Measurements from ENCODE around the gene MRPL20.
A peak's percentile ranks its signal among the peaks of the same experiment; 100 is the strongest.

The MRPL20 gene

DNA sequence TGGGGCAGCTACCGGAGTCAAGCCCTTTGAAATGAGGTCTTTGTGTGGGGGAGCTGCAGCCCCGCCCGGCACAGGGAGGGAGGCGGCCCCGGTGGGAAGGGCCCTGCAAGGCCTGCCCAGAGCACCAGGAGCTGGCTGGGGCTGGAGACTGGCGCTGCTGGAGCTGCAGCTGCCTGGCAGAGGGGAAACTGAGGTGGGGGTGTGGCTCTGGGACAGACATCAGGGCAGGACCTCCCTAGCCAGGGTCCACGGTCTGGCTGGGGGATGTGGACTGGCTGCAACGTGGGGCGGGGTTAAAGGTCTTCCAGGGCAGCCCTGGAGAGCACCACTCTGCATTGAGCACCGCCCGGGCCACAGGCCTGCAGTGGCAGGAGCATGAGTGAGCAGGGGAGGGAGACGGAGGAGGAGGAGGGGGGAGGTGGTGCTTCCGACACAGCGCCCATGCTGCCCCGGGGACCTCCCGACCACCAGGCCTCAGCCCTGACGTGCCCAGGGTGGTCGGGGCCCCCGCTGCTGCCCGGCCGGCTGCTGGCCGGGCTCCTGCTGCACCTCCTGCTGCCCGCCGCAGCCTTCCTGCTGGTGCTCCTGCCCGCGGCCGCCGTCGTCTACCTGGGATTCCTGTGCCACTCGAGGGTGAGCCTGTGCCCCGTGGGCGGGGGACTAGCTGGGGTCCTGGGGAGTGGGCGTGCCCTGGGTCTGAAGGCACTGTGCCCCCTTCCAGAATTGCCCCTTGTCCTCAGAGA is 18.8 kb upstream of the MRPL20 start:
- TF ChIP-seq, protein P1, sequence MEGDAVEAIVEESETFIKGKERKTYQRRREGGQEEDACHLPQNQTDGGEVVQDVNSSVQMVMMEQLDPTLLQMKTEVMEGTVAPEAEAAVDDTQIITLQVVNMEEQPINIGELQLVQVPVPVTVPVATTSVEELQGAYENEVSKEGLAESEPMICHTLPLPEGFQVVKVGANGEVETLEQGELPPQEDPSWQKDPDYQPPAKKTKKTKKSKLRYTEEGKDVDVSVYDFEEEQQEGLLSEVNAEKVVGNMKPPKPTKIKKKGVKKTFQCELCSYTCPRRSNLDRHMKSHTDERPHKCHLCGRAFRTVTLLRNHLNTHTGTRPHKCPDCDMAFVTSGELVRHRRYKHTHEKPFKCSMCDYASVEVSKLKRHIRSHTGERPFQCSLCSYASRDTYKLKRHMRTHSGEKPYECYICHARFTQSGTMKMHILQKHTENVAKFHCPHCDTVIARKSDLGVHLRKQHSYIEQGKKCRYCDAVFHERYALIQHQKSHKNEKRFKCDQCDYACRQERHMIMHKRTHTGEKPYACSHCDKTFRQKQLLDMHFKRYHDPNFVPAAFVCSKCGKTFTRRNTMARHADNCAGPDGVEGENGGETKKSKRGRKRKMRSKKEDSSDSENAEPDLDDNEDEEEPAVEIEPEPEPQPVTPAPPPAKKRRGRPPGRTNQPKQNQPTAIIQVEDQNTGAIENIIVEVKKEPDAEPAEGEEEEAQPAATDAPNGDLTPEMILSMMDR (IDR thresholded peaks at IDR 0.05; ENCODE audit: low read depth, low read length): no peak
- TF ChIP-seq, protein P2, sequence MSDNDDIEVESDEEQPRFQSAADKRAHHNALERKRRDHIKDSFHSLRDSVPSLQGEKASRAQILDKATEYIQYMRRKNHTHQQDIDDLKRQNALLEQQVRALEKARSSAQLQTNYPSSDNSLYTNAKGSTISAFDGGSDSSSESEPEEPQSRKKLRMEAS (IDR thresholded peaks at IDR 0.05; ENCODE audit: low read depth, low read length): no peak
- TF ChIP-seq MYC (IDR thresholded peaks at IDR 0.05; ENCODE audit: low read depth, low read length) (no peak), POLR2A (IDR thresholded peaks at IDR 0.05; ENCODE audit: extremely low read depth, insufficient read length) (no peak)
- H3K4me3 ChIP-seq (ENCODE audit: low read depth, low read length): no peak overlapping the region
- DNase-seq (ENCODE audit: low read depth): no peak

DNA sequence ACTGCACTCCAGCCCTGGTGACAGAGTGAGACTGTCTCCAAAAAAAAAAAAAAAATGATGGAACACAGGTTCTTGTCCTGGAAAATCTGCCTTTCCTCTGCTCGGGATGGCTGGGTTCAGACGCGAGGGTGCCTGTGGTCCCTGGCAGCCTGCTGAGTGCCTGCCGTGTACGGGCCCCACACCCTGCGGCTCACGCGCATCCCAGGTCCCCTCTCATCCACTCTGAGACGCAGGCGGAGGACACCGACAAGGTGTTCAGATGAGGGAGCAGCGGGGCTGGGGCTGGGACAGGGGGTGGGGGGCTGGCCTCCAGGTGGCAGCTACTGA is 18.3 kb upstream of the MRPL20 start:
- DNase-seq (ENCODE audit: low read depth): no peak
- TF ChIP-seq, protein P1 (IDR thresholded peaks at IDR 0.05; ENCODE audit: low read depth, low read length): no peak

DNA sequence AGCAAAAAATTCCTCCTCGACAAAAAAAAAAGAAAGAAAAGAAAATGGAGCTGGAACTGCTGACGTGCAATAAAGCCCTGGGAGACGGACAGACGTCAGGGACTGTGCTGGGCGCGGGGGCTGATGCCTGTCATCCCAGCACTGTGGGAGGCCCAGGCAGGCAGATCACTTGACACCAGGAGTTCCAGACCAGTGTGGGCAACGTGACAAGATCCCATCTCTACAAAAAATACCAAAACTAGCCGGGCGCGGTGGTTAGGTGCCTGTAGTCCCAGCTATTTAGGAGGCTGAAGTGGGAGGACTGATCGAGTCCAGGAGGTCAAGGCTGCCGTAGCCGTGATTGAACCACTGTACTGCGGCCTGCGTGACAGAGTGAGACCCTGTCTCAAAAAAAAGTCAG is 17.6 kb upstream of the MRPL20 start:
- TF ChIP-seq, protein P2 (IDR thresholded peaks at IDR 0.05; ENCODE audit: low read depth, low read length): no peak
- TF ChIP-seq MYC (IDR thresholded peaks at IDR 0.05; ENCODE audit: low read depth, low read length) (no peak), POLR2A (IDR thresholded peaks at IDR 0.05; ENCODE audit: extremely low read depth, insufficient read length) (no peak)
- TF ChIP-seq, protein P1 (IDR thresholded peaks at IDR 0.05; ENCODE audit: low read depth, low read length): no peak
- no peak for DNase-seq (ENCODE audit: low read depth)
- no peak overlapping the region for H3K4me3 ChIP-seq (ENCODE audit: low read depth, low read length)

More for the DNA sequence above, 18.3 kb upstream of the MRPL20 start:
- H3K4me3 ChIP-seq (ENCODE audit: low read depth, low read length): no peak overlapping the region

DNA sequence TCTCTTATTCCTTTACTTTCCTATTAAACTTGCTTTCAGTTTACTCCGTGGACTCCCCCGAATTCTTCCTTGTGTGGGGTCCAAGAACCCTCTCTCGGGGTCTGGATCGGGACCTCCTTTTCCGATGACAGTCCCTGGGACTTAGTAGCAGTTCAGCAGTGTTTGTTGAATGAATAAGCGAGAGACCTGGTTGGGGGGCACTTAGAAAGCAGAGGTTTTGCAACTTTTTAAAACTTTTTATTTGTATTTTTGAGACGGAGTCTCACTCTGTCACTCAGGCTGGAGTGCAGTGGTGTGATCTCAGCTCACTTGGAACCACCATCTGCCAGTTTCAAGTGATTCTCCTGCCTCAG is 16.1 kb upstream of the MRPL20 start:
- no peak overlapping the region for H3K4me3 ChIP-seq (ENCODE audit: low read depth, low read length)
- TF ChIP-seq POLR2A (IDR thresholded peaks at IDR 0.05; ENCODE audit: extremely low read depth, insufficient read length): no peak
- TF ChIP-seq, protein P2 (IDR thresholded peaks at IDR 0.05; ENCODE audit: low read depth, low read length): no peak
- DNase-seq (ENCODE audit: low read depth): no peak

DNA sequence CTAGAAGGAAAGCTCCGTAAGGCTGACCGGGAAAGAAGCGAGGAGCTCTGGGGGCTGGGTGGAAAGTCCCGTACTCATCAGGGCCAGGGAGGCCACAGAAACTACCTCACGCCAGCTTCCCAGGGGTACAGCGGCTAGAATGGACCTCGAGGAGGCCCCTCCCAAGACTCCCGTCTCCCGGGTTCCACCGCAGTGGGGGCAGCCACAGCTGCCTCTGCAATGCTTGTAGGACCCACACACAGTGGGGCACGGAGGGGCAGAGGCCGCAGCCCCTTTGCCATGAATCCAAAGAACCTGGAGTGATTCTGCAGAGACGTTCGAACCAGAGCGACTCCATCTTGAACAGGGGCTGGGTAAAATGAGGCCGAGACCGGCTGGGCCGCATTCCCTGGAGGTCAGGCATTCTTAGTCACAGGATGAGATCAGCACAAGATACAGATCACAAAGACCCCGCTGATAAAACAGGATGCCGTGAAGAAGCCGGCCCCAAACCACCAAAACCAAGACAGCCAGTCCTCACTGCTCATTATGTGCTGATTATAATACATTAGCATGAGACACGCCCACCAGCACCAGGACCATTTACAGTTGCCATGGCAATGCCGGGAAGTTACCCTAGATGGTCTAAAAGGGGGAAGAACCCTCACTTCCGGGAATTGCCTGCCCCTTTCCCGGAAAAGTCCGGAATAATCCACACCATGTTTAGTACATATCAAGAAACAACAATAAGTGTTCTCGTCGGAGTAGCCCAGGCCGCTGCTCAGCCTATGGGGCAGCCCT is 15.6 kb upstream of the MRPL20 start:
- TF ChIP-seq, protein P1 (IDR thresholded peaks at IDR 0.05; ENCODE audit: low read depth, low read length): no peak
- TF ChIP-seq, protein P2 (IDR thresholded peaks at IDR 0.05; ENCODE audit: low read depth, low read length): no peak
- TF ChIP-seq MYC (IDR thresholded peaks at IDR 0.05; ENCODE audit: low read depth, low read length) (no peak), POLR2A (IDR thresholded peaks at IDR 0.05; ENCODE audit: extremely low read depth, insufficient read length) (no peak)
- DNase-seq (ENCODE audit: low read depth): peak; percentile 63
- no peak overlapping the region for H3K4me3 ChIP-seq (ENCODE audit: low read depth, low read length)

DNA sequence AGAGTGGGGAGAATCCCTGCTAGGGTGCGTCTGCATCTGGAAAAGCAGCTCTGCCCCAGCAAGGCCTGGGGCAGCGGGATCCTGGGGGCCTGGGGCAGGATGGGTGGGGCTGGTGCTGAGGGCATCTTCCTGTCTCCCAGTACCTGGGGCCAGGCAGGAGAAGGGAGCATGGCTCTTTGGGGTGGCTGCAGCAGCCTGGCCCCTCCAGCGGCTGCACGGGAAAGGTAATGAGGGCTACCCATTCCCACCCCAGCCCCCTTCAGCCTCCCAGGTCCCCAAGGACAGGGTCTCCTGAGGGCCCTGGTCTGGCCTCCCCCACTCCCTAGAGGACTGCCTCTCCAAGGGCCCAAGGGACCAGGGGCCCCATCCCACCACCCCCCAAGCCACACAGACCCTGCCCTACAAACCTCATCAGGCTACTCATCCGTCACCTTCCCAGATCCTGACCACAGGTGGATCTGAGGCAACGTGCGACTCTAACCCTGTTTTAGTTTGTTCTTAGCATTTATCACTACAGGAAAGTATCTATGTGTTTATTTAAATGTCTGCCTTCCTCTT is 14.9 kb upstream of the MRPL20 start:
- no peak for DNase-seq (ENCODE audit: low read depth)
- no peak overlapping the region for H3K4me3 ChIP-seq (ENCODE audit: low read depth, low read length)
- TF ChIP-seq POLR2A (IDR thresholded peaks at IDR 0.05; ENCODE audit: extremely low read depth, insufficient read length) (no peak), MYC (IDR thresholded peaks at IDR 0.05; ENCODE audit: low read depth, low read length) (no peak)
- TF ChIP-seq, protein P2 (IDR thresholded peaks at IDR 0.05; ENCODE audit: low read depth, low read length): no peak
- TF ChIP-seq, protein P1 (IDR thresholded peaks at IDR 0.05; ENCODE audit: low read depth, low read length): no peak
